ENCODE results near the gene RIPPLY1.

The RIPPLY1 gene

GRCh38 chrX:106931831-106932491, 28.8 kb upstream of the RIPPLY1 start:
- Histone ChIP-seq H3K4me3 (no peak overlapping the region), H3K4me1 (no peaks in the 10 kb centered on the region), H3K27me3 (ENCODE audit: low read depth) (no peaks in the 10 kb centered on the region), H3K9me3 (no peaks in the 10 kb centered on the region), H3K36me3 (replicated peaks) (no peaks in the 10 kb centered on the region; the same call in 1 of the 2 replicates)
- in situ Hi-C loops (cut with MboI; ENCODE audit: low sequenced_read_pairs) = no loop called here
- no peak for DNase-seq (ENCODE audit: low spot score in 2 of 2)

GRCh38 chrX:106928227-106928626, 25.1 kb upstream of the RIPPLY1 start:
- Histone ChIP-seq H3K9me3 (no peaks in the 10 kb centered on the region), H3K4me1 (no peaks in the 10 kb centered on the region), H3K27me3 (ENCODE audit: low read depth) (no peaks in the 10 kb centered on the region), H3K36me3 (replicated peaks) (no peaks in the 10 kb centered on the region), H3K4me3 (no peak overlapping the region)
- in situ Hi-C loops (cut with MboI; ENCODE audit: low sequenced_read_pairs) = no loop called here
- DNase-seq (ENCODE audit: low spot score in 2 of 2) = no peak

GRCh38 chrX:106927700-106928099, 24.6 kb upstream of the RIPPLY1 start:
- Histone ChIP-seq H3K9me3 (no peaks in the 10 kb centered on the region), H3K4me1 (no peaks in the 10 kb centered on the region), H3K36me3 (replicated peaks) (no peaks in the 10 kb centered on the region), H3K27me3 (ENCODE audit: low read depth) (no peaks in the 10 kb centered on the region), H3K4me3 (no peak overlapping the region)
- no peak for DNase-seq (ENCODE audit: low spot score in 2 of 2)
- in situ Hi-C loops (cut with MboI; ENCODE audit: low sequenced_read_pairs) = no loop called here

GRCh38 chrX:106927023-106927422, 23.9 kb upstream of the RIPPLY1 start:
- H3K9me3 ChIP-seq = no peaks in the 10 kb centered on the region
- no peaks in the 10 kb centered on the region for H3K27me3 ChIP-seq (ENCODE audit: low read depth)
- H3K36me3 ChIP-seq (replicated peaks) = no peaks in the 10 kb centered on the region
- no peak overlapping the region for H3K4me3 ChIP-seq
- H3K4me1 ChIP-seq = no peaks in the 10 kb centered on the region
- no peak for DNase-seq (ENCODE audit: low spot score in 2 of 2)
- in situ Hi-C loops (cut with MboI; ENCODE audit: low sequenced_read_pairs) = no loop called here

- H3K4me3 ChIP-seq = no peak overlapping the region
- in situ Hi-C loops (cut with MboI; ENCODE audit: low sequenced_read_pairs) = no loop called here
- peaks cover 5% of the 10 kb centered on the region; the same call in 1 of the 2 replicates for H3K27me3 ChIP-seq (ENCODE audit: low read depth)
- no peaks in the 10 kb centered on the region for H3K4me1 ChIP-seq
- no peak for DNase-seq (ENCODE audit: low spot score in 2 of 2)
- no peaks in the 10 kb centered on the region for H3K36me3 ChIP-seq (replicated peaks)
- no peaks in the 10 kb centered on the region for H3K9me3 ChIP-seq
Measured at GRCh38 chrX:106921637-106922036, 18.5 kb upstream of the RIPPLY1 start.

GRCh38 chrX:106919932-106920452, 16.9 kb upstream of the RIPPLY1 start, which contains the start of gene CLDN2:
TSS of gene CLDN2 (plus strand) at chrX:106920402. CDS start at chrX:106928229, 7,827 bp downstream.
- Histone ChIP-seq H3K4me3 (no peak within 1 kb of the TSS), H3K9me3 (no peaks in the 10 kb centered on the region), H3K36me3 (replicated peaks) (no peaks in the 10 kb centered on the region), H3K4me1 (no peaks in the 10 kb centered on the region), H3K27me3 (ENCODE audit: low read depth) (peaks cover 6% of the 10 kb centered on the region)
- in situ Hi-C loops (cut with MboI; ENCODE audit: low sequenced_read_pairs) = no loop called here
- DNase-seq (ENCODE audit: low spot score in 2 of 2) = no peak

- no peaks in the 10 kb centered on the region for H3K4me1 ChIP-seq
- no peaks in the 10 kb centered on the region for H3K9me3 ChIP-seq
- no peak overlapping the region for H3K4me3 ChIP-seq
- peaks cover 9% of the 10 kb centered on the region for H3K27me3 ChIP-seq (ENCODE audit: low read depth)
- no peaks in the 10 kb centered on the region for H3K36me3 ChIP-seq (replicated peaks)
- no peak for DNase-seq (ENCODE audit: low spot score in 2 of 2)
- in situ Hi-C loops (cut with MboI; ENCODE audit: low sequenced_read_pairs) = no loop called here
Measured at GRCh38 chrX:106917830-106918500, 14.8 kb upstream of the RIPPLY1 start.

GRCh38 chrX:106912864-106913263, 9.7 kb upstream of the RIPPLY1 start:
- Histone ChIP-seq H3K4me3 (no peak overlapping the region), H3K9me3 (no peaks in the 10 kb centered on the region), H3K4me1 (no peaks in the 10 kb centered on the region), H3K27me3 (ENCODE audit: low read depth) (peaks cover 9% of the 10 kb centered on the region), H3K36me3 (replicated peaks) (no peaks in the 10 kb centered on the region)
- in situ Hi-C loops (cut with MboI; ENCODE audit: low sequenced_read_pairs) = no loop called here
- DNase-seq (ENCODE audit: low spot score in 2 of 2) = no peak

GRCh38 chrX:106906361-106906760, 3.2 kb upstream of the RIPPLY1 start:
- no peak for DNase-seq (ENCODE audit: low spot score in 2 of 2)
- Histone ChIP-seq H3K27me3 (ENCODE audit: low read depth) (no peaks in the 10 kb centered on the region), H3K36me3 (replicated peaks) (no peaks in the 10 kb centered on the region), H3K4me3 (no peak overlapping the region), H3K4me1 (no peaks in the 10 kb centered on the region), H3K9me3 (no peaks in the 10 kb centered on the region)
- in situ Hi-C loops (cut with MboI; ENCODE audit: low sequenced_read_pairs) = no loop called here

- Histone ChIP-seq H3K36me3 (replicated peaks) (no peaks in the 10 kb centered on the region), H3K4me1 (no peaks in the 10 kb centered on the region), H3K27me3 (ENCODE audit: low read depth) (no peaks in the 10 kb centered on the region), H3K9me3 (no peaks in the 10 kb centered on the region), H3K4me3 (no peak overlapping the region)
- in situ Hi-C loops (cut with MboI; ENCODE audit: low sequenced_read_pairs) = no loop called here
- no peak for DNase-seq (ENCODE audit: low spot score in 2 of 2)
Measured at GRCh38 chrX:106905064-106905708, 2.0 kb upstream of the RIPPLY1 start.

GRCh38 chrX:106903856-106904528, 851 bp upstream of the RIPPLY1 start:
- Histone ChIP-seq H3K27me3 (ENCODE audit: low read depth) (no peaks in the 10 kb centered on the region), H3K4me1 (no peaks in the 10 kb centered on the region), H3K36me3 (replicated peaks) (no peaks in the 10 kb centered on the region), H3K4me3 (no peak overlapping the region), H3K9me3 (no peaks in the 10 kb centered on the region)
- no peak for DNase-seq (ENCODE audit: low spot score in 2 of 2)
- in situ Hi-C loops (cut with MboI; ENCODE audit: low sequenced_read_pairs) = no loop called here

GRCh38 chrX:106902684-106903083, 457 bp downstream of the RIPPLY1 start:
- in situ Hi-C loops (cut with MboI; ENCODE audit: low sequenced_read_pairs) = no loop called here
- Histone ChIP-seq H3K27me3 (ENCODE audit: low read depth) (no peaks in the 10 kb centered on the region), H3K4me1 (no peaks in the 10 kb centered on the region), H3K4me3 (no peak overlapping the region), H3K9me3 (no peaks in the 10 kb centered on the region), H3K36me3 (replicated peaks) (no peaks in the 10 kb centered on the region)
- DNase-seq (ENCODE audit: low spot score in 2 of 2) = no peak

GRCh38 chrX:106901781-106902219, 1.3 kb downstream of the RIPPLY1 start:
- Histone ChIP-seq H3K9me3 (no peaks in the 10 kb centered on the region), H3K4me1 (no peaks in the 10 kb centered on the region), H3K36me3 (replicated peaks) (no peaks in the 10 kb centered on the region), H3K27me3 (ENCODE audit: low read depth) (no peaks in the 10 kb centered on the region), H3K4me3 (no peak overlapping the region)
- in situ Hi-C loops (cut with MboI; ENCODE audit: low sequenced_read_pairs) = no loop called here
- DNase-seq (ENCODE audit: low spot score in 2 of 2) = no peak
